NCI-H2196 treated with DMSO at 0.1 percent for 48 hours (cell line): ENCODE measurements around the gene KAT6B.
"Not testable (repeated sequence)": the region's sequence is repeated elsewhere in the genome, so short reads cannot be mapped to it uniquely, and the experiment has no call there.

Source experiments
- DNase-seq: peaks from one replicate; lab custom pipeline; 2025; ENCODE audit not compliant: unreplicated experiment; lab: John Stamatoyannopoulos, UW

Gene KAT6B

GRCh38 chr10:74916283-74916682 is 89.9 kb downstream of the KAT6B start:
- DNase-seq: no peak

DNA sequence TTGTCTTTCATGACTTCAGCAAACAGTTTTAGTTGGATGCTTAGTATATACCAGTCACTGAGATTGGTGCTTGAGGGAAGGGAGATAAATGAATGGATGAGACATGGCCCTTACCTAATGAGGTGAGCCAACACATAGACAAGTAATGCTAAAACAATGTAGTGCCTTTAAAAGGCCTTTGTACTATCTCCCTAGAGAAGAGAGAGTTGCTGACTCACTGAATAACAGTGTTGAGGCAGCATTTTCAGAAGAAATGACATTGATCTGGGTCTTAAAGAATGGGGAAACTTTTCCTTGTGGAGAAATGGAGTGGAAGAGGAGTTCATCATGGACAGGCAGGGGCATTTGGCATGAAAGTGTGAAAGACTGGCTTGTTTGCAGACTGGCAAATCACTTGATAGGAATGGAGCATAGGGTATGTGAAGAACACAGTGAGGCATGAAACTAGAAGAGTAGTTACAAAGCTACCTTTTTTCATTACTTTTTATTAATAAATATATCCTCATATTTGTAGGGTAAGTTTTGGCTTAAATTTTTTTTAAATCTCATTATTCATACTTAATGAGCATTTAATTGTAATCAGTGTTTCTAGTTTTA is 91.2 kb downstream of the KAT6B start:
- no peak for DNase-seq

DNA sequence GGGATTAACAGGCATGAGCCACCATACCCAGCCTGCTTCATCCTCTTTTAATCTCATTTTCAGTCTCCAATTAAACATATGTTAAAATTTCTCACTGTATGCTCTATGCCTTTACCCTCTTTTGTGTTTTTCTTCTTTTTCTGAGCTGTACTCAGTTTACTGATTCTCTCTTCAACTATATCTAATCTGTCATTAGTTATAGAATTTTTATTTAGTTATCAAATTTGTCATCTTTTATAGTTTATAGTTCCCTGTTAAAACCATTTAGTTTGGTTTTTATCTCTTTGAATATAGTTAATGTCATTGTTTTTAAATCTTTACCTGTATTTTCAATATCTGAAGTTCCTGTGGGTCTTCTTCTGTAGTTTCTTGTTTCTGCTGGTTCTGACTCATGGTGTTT is 93.3 kb downstream of the KAT6B start:
- no peak for DNase-seq

- DNase-seq: not testable (repeated sequence)
These were observed 94.7 kb downstream of the KAT6B start for GRCh38 chr10:74921070-74921469.

DNA sequence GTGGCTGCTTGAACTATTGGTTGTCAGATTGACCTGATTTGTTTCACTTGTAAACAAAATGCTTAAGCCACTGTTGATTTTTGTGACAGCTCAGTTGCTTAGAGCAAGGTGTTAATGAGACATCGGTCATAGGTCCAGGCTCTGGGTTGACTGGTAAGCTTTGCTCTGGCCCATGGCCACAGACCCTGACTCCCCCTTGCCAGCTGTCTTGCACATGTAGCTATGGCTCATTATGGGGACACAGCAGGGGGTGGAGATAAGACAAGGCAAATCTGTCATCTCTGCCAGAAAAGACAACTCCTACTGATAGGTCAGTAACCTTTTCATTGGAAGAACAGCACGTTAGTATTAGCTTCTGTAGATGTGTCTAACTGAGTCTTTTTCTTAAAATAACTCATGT is 95.3 kb downstream of the KAT6B start:
- DNase-seq: no peak

- no peak for DNase-seq
These were observed 96.5 kb downstream of the KAT6B start for GRCh38 chr10:74922921-74923320.

GRCh38 chr10:74923556-74923955 is 97.2 kb downstream of the KAT6B start:
- no peak for DNase-seq

DNA sequence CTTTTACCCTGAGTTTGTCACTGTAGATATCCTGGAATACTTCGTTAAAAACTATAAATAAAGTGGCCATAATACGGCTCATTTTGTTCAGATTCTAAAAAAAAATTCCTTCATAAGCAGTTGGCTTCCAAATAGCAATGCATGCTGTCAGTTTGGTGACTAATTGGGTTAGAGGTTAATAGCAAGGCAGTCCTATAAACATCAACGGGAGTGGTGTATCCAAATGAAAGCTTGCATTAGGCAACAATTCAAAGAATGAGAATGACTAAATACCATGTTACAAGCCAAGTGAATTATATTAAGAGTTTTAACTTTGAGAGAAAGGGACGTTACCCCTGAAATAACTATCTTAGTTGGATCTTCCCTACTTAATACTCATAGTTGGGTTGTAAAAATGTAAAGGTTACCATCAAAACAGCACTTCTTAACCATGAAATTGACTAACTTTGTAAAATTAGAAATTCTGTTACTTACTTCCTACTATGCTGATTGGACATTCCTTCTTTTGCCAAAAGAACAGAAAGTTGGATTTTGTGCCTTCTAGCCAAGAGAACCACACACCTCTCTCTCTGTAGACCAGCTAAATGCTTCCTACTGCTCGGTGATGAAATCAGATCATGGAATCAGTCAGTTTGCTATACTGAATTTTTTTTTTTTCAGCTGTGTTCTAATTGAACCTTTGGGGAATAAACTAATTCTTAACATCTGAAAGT is 98.0 kb downstream of the KAT6B start:
- no peak for DNase-seq

DNA sequence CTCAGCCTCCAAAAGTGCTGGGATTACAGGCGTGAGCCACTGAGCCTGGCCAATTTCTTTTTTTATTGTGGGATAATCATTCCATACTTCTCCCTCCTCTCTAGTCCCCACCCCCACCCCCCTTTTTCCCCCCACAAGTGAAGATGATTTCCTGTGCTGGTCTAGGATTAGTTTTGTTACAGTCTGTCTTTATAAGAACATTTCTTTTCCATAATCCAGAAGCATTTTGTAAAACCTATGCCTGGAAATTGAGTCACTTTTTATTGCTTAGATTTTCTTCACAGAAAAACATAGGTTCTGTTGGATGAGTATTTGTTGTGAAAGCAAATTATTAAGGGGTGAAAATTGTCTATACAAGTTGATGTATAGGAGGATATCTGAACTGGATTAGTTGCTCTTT is 98.9 kb downstream of the KAT6B start:
- DNase-seq: no peak

GRCh38 chr10:74925708-74926107 is 99.3 kb downstream of the KAT6B start:
- DNase-seq: no peak

DNA sequence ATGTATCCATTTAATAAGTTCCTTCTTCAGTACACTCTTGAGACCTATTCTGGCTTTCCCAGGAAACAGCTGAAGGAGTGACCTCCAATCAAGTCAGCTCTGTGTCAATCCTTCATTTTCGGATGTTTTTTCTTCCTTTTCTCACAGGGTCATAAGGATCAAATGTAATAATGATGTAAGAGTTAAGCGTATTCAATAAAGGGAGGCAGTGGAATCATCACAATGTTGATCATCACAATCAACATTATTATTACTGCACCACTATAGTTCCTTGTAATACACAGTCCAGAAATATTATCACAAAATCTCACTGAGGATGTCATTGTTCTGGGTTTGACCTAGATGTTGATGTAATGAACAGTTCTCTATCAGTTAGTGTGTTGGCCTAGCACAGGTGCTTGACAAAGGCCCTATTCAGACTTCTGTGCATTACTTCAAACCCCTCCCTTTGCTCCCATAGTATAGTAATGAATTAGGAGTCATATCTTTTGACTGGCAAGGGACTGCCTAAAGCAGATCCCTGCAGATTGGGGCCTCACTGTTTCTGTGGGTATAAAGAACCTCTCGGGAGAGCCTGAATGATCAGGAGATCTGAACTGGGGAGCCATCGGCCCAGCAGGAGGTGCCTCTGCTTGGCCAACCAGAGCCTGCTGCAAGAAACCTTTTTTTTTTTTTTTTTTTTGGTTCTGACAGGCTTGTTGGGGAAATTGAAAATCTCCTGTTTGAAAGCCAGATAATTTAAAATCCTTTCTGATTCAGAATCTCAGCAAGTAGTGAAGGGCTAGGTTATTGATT is 100.6 kb downstream of the KAT6B start:
- no peak for DNase-seq

DNA sequence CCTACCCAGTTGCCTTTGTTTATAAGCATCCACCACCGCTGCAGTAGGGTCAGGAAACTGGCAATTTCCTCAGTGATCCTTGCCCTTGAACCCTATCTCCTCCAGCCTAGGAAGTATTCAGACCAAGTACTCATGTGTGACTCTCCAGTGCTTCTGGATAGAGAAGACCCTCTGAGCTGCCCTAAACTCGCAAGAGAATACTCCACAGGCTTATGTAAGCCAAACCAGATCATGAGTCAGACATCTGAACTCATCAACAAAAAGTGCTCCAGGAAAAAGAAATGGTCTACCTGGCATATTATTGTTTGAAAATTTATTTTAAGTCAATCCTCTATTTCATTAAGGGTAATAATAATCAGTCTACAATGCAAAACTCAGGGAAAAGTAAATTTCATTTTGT is 101.3 kb downstream of the KAT6B start:
- no peak for DNase-seq

DNA sequence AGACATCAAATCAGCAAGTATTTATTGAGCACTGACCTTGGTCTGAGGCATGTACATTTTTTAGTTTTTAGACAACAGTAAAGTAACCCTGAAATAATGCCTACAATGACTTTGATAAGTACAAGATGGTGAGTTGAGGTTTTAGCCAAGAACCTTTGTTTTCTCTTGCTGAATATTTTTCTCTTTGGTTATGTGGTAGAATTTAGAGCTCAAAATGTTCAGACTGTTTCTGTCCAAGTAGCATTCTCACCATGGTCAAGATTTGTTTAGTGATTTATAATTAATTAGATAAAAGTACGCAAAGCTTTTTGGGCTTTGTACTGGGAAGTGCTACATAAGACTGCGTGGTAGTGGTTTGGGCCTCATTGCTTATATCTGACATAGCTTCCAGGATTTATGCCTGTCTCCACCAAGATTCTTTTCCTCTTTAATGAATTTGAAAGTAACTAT is 102.4 kb downstream of the KAT6B start:
- no peak for DNase-seq

DNA sequence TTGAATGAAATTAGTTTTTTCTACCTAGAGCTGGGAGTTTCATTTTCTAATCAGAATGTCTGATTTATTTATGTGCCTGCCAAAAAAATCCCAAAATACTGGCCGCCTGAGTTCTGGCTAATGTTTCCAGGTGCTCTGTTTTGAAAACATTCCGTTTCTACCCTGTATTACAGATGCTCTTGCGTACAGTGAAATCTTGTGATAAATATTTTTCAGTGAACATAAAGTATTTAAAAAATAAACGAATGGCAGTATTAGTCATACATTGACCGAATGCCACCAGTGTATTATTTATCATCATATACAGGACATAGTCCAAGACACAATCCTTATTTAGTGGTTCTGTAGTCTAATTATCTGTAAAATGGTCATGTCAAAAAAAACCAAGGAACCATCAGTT is 102.8 kb downstream of the KAT6B start:
- no peak for DNase-seq

DNA sequence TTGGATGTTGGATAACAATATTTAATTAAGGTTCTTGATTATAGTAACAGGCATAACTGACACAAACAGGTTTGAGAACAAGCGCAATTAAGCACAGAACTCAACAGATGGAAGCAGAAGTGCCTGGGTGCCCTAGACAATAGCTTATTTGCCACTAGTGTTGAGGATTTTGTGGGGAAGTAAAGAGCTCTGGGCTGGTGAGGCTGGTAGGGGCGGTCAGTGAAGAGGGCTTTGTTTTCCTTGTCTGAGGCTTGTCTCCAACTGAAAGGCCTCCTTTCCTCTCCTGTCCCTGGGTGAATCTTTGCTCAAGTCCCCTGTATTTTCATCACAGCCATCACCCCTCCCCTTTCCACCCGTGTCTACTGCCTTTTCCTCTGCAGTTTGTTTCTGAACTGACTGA is 104.6 kb downstream of the KAT6B start:
- no peak for DNase-seq

- DNase-seq: peak; percentile 44
These were observed 106.2 kb downstream of the KAT6B start for GRCh38 chr10:74932648-74933047.

DNA sequence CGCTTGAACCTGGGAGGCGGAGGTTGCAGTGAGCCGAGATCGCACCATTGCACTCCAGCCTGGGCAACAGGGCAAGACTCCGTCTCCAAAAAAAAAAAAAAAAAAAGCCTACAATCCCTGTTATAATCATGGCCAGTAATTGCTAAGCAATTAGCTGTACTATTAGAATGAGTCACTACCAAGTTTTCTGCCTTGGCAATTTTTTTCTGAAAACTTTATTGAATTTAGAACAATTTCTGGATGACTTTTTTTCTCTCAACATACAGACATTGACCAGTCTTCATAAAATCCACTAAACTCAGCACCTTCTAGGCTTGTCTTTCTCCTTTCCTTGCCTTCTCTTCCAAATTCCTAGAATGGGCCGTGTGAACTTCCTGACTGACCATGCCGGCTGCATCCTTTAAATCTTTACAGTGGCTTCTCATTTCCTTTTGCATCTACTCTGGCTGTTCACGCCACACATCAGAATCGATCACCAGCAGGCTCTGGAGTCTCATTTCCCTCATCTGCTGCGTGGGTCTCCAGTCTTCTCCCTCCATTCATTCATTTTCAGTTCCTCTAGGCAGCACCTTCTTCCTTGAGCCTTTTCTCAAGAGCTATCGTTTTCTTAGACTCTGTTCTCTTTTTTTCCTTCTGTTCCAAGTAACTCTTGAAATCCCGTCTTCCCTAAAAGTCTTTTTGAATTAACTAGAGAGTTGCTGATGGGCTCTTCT is 107.9 kb downstream of the KAT6B start:
- DNase-seq: no peak

DNA sequence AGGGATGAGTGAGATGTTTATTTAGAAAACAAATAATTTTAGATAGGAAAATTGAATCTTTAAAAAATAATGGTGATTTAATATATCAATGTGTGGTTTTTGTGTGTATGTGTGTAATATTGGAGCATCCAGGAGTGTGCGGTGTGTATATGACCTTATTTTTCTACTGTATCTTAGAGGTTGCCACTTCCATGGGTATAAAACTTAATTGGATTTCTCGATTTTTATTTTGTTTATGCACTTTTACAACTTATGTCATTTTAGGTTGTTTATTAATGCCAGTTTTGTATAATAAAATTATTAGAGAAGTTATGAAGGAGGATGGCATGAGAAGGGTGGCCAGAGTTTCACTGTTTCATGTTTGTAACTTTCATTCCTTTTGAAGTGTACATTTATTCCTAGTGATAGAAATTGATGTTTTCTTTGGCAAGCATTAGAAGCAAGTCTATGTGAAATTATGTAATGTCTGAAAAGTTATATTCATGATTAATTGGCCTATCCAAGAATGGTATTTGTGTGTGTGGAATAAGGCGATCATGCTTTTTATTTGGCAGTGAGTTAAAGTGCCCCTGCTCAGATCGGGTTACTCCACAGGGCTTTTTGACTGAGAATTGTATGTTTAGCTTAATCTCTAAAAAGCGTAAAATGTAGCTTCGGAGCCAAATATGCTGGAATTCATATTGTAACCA is 110.3 kb downstream of the KAT6B start:
- DNase-seq: peak; percentile 26

DNA sequence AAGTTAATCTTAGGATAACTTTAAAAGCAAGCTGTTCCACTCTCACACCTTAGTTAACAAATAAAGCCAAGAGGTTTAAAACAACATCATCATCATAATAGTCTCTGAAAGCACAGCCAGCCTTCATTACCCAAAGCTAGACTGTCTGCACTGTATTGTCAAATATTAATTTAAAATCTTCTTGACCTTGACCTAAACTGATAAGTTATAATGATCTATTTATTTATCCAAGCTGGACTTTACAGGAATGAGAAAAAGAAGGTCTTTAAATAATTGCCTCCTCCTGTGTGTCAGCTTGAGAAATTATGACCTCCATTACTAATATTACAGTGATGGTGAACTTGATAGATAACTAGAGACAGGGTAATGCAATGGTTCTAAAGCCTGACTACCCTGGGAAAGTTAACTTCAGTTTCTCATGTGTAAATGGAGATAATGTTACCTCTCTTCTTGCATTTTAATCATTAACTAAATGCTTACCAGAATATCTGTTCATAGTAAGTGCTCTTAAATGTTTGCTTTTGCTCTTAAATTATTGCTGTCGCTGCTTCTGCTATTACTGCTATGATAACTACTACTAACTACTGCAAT is 111.0 kb downstream of the KAT6B start:
- DNase-seq: no peak

GRCh38 chr10:74944205-74944604 is 117.8 kb downstream of the KAT6B start:
- no peak for DNase-seq
